GM19438 (cell line): ENCODE results near the gene RSPH10B.
"Not testable (repeated sequence)": the region's sequence is repeated elsewhere in the genome, so short reads cannot be mapped to it uniquely, and the experiment has no call there.

Source experiments
- ATAC-seq: cut with Tn5 transposase; IDR thresholded peaks from one replicate; pipeline ENCODE4 v1.9.1; 2021; ENCODE audit warnings: low read depth; ENCODE audit not compliant: unreplicated experiment

RSPH10B gene

DNA sequence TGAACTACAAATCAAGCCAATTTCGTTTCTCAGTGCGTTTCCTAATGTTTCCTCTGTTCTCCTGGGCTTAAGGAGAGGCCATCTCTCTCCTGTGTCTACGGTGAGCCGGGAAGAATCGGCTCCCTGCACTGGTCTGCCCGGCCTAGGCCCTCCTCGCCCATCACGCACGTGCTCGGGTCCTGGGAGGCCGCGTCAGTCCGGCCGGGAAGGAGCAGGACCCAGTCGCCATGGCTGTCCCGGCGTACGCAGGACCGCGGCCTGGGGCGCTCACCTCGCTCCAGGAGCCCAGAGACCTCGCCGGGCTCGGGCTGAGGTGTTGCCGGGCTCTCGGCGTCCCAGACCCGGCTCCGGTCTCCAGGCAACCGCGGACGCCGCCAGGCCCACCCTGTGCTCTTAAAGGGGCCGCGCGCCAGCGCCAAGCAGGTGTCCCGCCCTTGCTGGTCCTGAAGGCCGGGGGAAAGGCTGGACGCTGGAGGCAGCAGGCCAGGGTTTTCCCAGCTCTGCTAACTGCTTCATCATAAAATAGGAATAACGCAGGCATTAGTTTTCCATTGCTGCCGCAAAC lies at the start of gene RSPH10B:
TSS of gene RSPH10B (minus strand) at position 343 of the 565 bp plus-strand sequence. CDS start 3,573 bp downstream, outside the sequence.
- ATAC-seq = not testable (repeated sequence)

DNA sequence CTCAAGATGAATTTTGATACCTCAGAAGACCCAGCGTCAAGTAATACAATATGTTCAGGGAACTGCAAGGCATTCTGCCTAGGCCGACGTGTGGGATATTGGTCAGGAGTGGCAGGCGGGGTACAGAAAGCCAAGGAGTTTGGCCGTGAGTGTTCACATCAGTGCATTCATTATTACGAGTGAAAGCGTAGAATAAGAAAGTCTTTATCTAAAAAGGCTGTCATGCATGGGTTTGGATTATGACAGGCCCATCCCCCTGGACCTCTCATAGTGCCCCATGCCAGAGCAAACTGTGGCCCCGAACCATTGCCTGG lies 46.1 kb upstream of the RSPH10B start:
- ATAC-seq = no peak

DNA sequence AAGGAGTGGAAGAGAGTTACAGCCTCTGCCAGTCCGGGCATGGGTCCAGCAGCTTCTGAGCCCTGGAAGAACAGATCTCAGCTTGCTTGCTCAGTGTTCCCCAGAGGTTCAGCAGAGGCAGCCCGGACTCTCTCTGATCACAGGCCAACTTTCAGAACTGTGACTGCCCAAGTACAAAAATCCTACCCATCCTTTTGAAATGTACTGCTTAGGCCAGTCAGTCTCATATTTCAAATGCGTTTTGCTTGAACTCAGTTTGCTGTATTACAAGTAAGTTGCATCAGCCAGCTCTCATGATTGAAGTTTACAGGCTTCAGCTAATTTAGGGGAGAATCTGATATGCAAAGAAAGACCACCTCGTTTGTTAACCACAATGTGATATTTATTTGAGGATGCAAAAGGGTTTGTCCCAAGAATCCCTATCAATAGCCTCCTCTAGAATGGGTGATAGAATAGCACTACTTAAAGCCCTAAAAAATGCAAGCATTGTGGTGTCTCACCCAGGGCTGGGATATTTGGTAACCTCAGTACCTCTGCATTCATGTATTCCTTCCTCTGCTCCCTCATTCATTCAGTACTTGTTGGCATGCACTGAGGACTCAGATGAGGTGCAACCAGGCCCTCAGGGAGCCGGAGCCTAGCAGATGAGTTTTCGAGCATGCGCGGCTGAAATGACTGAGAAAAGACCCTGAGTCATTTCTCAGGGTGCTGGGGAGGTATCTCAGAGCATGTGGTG lies 45.6 kb upstream of the RSPH10B start:
- ATAC-seq = no peak

DNA sequence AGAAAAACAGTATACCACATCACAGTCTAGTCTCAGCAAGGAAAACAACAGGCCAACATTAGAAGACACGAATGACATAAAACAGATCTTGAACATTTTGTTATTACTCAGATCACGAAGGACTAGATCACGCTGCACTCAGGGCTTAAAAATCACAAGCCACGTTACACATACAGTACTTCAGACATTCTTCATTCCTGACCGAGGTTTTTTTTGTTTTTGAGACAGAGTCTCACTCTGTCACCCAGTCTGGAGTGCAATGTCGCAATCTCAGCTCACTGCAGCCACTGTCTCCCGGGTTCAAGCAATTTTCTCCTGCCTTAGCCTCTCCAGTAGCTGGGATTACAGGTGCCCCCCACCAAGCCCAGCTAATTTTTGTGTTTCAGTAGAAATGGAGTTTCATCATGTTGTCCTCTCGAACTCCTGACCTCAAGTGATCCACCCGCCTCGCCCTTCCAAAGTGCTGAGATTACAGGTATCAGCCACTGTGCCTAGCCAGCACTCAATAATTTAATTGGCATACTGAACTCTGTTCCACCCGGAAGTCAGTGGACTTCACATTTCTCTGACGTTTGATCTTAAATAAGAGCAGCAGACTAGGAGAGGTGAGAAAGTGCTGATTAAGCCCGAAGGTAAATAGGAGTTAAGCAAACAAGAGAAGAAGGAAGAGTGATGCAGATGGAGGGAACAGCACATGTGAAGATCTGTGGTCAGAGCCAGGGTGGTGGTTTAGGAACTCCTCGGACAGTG lies 42.0 kb upstream of the RSPH10B start:
- no peak for ATAC-seq

DNA sequence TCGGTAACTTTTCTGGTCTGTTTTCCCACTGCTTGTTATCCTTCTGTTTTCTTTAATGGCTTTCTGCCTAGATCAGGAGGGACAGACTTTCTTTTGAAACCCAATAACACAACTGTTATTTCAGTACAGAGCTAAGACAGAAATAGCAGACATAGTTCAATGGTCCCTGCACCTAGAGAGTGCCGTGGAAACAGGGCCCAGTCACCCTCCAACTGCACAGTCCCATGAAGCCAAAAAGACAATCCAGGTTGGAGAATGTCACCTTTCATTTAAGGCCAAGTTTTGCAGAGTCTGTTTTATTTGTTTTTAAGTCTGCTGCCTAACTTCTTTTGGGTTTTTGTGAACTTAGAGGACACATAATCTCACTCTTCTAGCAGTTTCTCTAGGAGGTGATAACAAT lies 41.1 kb upstream of the RSPH10B start:
- ATAC-seq = no peak

DNA sequence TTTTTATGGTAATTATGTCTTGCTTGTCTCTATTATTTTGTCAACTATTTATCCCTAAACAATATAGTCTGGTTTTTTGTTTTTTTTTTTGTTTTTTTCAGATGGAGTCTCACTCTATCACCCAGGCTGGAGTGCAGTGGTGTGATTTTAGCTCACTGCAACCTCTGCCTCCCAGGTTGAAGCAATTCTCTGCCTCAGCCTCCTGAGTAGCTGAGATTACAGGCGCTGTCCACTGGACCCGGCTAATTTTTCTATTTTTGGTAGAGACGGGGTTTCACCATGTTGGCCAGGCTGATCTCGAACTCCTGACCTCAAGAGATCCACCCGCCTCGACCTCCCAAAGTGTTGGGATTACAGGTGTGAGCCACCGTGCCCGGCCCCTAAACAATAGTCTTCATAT lies 39.9 kb upstream of the RSPH10B start:
- ATAC-seq = not testable (repeated sequence)

DNA sequence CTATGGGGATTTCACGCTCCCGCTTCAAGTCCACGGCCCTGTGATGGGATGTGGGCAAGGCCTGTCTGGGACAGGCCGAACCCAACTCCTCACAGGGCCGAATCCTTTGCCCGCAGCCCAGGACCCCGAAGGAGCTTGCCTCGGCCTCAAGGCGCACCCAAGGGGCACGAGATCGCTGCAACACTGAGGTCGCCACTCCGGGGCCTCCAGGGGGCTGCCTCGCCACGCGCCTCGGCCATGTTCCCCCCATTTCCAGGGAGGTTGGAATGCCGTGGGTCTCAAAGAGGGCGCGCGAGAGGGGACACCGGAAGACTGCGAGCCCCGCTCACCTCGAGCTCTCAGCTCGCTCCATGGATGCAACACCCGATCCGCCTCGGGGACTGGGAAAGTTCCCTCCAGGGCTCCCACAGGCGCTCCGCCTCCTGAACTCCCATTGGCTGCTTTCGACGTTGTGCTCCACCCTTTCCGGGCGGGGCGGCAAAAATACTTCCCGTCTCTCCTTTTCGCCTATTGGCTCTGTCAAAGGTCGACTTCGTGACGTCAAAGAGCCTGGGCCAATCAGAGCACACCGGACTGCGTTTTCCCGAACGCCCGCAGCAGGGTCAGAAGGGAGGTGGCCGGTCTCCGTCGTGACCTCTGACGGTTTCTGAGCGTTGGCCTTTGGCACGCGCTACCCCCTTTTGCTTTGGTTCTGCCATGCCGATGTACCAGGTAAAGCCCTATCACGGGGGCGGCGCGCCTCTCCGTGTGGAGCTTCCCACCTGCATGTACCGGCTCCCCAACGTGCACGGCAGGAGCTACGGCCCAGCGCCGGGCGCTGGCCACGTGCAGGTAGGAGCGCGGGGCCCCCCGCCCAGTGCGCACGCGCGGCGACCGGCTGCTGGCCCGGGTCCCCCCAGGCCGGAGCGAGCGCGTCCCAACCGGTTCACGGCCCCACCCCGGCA lies 38.5 kb upstream of the RSPH10B start, which contains the start of the genes AIMP2 and PMS2:
TSS of gene AIMP2 (plus strand) at position 605 of the 944 bp plus-strand sequence. CDS start at position 697, 92 bp downstream.
TSS of gene PMS2 (minus strand) at position 382 of the 944 bp plus-strand sequence. CDS start at position 352, 30 bp downstream.
- peak; percentile 90 for ATAC-seq

DNA sequence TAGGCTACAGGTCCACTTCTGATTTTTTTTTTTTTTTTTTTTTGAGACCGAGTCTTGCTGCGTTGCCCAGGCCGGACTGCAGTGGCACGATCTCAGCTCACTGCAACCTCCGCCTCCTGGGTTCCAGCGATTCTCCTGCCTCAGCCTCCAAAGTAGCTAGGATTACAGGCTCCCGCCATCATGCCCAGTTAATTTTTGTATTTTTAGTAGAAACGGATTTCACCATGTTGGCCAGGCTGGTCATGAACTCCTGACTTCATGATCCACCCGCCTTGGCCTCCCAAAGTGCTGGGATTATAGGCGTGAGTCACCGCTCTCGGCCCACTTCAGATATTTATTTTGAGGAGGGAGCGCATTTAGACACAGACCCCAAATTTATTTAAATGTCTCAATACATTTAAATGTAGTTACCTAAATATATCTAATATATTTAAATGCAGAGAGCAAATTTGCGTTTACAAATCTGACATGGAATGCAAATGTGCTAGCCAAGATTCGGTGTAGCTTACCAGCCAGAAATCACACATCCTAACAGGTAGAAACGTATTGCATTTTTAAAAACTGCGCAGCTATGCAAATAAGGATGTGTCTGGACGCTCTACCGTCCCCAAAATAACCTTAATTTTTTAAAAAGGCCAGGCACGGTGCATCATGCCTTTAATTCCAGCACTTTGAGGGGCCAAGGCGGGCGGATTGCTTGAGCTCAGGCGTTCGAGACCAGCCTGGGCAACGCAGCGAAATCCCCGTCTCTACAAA lies 37.5 kb upstream of the RSPH10B start:
- ATAC-seq = not testable (repeated sequence)

DNA sequence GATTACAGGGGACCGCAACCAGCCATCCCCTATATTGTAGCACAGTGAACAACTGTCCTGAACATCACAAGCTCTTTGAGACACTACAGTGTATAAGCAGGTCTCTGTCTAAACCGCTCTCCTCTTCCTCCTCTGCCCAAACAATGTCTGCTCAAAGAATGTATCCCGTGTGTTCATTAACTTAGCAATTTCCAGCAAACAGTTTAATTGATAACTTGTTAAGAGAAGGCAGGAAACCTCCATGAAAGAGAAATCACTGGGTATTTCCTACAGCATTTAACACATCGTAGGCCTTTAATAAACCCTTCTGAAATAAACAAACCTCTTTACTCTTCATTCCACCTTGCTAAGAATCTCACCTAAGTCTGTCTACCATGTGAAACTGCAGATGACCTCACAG lies 36.9 kb upstream of the RSPH10B start:
- ATAC-seq = no peak

DNA sequence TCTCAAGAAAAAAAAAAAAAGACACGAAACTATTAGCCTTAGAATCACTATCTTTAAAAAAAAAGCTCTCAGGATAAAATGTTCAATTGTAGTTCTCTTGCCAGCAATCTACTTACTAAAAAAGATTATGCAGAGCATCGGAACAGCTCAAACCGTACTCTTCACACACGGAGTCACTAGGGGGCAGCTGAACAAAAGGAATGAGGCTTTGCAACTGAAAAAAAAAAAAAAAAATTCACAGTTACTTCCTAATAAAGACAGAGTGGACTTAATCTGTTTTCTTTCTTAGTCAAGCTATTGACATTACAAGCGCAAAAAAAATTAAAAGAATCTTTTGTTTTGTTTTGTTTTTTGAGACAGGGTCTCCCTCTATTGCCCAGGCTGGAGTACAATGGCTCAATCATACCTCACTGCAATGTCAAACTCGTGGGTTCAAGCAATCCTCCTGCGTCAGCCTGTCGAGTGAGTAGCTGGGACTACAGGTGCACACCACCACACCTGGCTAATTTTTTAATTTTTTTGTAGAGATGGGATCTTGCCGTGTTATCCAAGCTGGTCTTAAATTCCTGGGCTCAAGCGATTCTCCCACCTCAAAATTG lies 26.8 kb upstream of the RSPH10B start:
- ATAC-seq = no peak

DNA sequence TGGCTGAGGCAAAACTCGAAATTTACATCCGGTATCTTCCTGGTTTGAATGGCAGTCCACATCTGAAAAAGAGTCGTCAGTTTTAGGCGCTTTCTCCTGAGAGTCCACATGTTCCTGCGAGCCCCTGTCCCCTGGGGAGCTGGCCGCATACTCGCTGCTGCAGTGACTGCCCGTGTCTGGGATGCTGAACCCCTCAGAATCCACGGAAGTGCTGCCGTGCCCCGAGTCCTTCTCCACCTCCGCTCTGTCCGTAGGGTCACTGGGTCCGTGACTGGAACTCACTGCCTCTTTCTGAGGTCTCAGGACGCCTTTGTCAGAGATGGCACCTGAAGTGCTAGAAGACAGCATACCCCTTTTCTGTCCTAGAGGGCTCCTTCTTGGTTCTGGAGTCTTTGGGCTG lies 16.6 kb upstream of the RSPH10B start:
- ATAC-seq = not testable (repeated sequence)

DNA sequence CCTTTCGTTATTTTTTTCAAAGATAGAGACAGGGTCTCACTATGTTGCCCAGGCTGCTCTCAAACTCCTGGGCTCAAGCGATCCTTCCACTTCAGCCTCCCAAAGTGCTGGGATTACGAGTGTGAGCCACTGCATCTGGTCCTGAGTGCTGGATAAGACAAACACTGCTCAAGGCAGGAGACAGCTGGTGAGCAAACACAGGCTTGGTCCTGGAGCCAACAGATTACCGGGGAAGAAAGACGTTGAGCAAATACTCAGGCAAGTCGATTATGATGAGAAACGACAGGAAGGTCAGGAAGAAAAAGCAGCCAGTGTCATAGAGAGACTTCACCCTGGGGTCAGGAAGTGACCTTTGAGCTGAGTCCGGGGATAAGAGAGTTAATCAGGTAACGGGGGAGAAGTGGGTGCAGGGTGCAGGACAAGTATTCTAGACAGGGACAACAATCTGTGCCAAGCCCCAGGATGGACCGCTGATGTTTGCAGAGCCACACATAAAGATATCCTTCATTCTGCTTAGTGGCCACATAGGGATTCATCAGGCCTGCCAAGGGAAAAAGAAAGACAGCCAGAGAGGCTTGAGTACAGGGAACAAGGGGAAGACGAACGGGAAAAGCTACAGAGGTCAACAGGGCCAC lies 9.3 kb upstream of the RSPH10B start:
- ATAC-seq = not testable (repeated sequence)

DNA sequence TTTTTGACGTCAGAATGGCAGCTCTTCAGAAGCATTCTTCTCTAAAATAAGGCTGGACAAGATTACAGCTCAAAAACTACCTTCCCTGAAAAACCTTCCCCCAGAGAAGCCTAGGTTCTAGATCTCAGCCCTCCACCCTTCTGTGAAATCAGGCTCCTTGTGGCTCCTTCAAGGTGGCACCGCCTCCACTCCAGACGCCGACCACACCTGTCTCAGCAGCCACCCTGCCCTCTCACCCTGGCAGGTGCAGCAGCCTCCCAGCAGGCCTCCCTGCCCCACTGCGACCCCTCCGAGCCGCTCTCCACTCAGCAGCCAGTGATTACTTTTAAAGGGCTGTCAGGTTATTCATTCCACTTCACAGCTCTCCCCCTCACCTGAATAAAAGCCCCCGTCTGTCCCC lies 3.1 kb upstream of the RSPH10B start:
- not testable (repeated sequence) for ATAC-seq

DNA sequence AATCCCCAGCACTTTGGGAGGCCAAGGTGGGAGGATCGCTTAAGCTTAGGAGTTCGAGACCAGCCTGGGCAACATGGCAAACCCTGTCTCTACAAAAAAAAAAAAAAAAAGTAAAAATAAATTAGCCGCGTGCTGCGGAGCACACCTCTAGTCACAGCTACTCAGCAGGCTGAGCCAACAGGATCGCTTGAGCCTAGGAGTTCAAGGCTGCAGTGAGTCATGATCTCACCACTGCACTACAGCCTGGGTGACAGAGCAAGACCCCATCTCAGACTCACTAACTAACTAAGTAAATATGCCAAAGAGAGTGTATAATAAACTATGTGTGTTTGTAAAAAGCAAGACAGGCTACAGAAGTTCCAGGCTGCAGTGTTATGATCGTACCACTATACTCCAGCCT lies 6.7 kb downstream of the RSPH10B start:
- ATAC-seq = not testable (repeated sequence)

DNA sequence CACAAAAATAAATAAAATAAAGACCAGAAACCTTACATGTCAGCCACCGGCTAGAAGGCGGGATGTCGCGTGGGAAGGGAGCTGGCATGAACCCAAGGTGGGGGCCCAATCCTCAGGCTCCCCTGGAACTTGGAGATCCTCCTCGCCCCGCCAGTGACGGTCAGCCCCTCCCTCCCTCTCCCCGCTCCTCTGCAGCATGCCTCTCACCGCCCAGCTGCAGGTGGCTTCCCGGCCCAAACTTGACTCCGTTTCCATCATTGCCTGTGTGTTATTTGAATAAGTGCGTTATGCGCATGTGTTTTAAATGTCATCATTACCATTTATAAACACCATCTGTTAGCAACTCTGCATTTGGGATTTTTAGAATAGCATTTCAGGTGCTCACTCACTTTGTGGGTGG lies 7.3 kb downstream of the RSPH10B start:
- ATAC-seq = not testable (repeated sequence)

DNA sequence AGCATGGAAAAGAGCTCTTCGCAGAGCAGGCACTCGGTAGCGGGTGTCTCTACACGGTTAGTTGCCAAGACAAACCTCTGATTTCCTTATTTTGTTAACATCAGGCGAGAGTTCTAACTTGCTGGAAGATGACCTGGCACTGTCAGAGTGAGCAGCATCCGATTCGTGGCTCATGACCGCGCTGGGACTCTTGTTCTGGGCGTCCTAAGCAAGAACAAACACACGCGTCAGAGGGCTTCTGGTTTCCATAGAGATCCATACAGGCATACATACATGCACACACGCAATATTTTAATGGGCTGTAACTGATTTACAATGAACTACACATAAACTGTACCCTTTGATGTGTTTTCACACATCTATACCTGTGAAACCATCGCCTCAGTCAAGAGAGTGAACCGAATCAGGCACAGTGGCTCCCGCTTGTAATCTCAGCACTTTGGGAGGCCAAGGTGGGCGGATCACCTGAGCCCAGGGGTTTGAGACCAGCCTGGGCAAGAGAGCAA lies 35.5 kb downstream of the RSPH10B start:
- ATAC-seq = not testable (repeated sequence)

DNA sequence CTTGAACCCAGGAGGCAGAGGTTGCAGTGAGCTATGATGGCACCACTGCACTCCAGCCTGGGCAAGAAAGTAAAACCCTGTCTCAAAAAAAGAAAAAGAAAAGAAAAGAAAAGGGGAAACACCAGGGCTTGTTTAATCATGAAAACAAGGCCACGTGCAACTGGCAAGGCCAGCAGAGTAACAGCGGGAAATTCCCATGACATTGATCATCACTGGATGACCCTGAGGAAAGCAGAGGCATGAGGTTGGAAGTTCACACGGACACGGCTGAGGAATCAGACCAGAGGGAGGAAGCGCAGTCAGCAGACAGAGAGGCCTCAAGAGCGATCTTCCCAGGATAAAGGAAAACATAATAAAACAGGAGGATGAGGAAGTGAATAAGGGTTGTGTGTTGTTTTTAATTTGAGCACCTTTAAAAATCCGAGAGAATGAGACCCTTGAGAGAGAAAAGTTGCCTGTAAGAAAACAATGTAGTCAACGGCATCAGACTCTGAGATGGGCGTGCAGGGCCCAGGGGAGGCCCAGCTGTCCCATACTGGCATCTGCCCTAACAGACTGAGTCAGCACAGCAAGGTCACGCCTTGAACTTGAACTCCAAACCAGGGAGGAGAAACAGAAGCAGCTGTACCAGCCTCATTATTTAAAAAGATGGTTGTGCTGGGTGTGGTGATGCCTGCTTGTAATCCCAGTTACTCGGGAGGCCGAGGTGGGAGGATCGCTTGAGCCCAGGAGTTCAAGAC lies 38.4 kb downstream of the RSPH10B start:
- ATAC-seq = not testable (repeated sequence)

DNA sequence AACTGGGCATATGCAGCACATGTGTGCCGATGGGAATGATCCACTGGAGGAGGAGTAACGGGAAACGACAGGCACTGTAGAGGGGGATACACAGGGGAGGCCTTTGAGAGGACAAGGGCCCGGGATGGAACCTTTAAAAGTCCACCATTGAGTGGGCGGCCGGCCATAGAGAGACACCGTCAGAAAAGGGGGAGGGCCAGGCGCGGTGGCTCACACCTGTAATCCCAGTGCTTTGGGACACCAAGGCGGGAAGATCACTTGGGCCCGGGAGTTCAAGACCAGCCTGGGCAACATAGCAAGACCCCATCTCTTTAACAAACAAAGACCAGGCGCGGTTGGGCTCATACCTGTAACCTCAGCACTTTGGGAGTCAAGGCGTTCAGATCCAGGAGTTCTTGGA lies 39.2 kb downstream of the RSPH10B start:
- not testable (repeated sequence) for ATAC-seq
